CD4-positive, alpha-beta T cell treated with Interleukin-2 at 100 ng/mL for 4 hours (primary cell): ENCODE measurements around the gene DOCK1.

Experiments
- DNase-seq: peaks from one replicate; pipeline ENCODE4 v3.0.0-alpha.2; 2020; ENCODE audit warnings: low spot score

Gene DOCK1

DNA sequence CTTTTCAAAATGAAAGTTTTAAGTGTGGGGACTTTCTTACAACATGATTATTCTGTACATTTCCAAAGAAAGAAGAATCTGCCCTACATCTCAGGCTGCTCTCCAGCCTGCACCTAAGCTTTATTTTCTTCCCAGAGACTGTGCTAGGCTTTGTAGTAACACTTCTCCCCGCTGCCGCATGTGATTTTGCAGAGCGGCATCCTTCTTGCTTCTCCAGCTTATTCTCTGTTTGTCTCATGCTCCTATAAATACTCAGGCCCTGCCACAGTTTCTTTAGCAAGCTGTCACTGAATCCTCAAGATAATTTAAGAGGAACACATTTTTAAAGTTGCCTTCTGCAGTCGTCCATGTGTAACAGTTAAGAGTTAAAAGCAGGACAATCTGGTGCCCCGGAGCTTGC is 237.6 kb downstream of the DOCK1 start:
- DNase-seq: no peak

DNA sequence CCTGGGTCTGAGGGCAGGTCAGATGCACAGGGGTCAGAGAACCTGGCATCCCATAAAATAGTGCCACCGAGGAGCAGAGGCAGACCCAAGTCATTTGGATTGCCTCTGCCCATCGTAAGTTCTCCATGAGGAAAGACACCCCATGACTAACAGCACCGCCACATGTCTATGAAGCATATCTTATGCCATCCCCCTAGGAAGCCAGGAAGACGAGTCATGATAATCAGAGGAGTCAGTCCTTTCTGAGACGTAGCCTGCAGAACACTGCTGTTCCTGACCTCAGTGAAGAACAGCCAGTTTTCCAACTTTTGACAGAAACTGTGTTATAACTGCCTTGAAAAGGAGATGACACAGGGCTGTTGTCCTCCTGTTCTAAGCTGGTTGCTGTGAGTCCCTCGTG is 239.9 kb downstream of the DOCK1 start:
- no peak for DNase-seq

DNA sequence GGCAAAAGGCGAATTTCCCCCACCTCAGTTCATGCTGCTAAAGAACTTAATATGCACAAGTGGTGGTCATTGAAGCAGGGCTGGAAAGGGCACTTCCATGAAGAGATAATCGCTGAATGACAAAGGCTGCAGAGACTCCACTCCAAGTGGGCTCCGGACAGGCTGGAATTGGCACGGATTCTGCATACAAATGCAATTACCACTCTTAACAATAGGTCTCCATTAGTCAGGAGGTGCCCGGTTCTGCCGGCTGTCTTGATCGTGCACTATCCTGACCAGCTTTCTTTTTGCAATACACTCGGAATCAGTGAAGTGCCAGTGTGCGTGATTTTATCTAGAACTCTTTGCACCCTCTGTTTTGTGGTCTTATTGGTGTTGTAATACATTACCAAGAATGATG is 241.4 kb downstream of the DOCK1 start:
- DNase-seq: no peak

DNA sequence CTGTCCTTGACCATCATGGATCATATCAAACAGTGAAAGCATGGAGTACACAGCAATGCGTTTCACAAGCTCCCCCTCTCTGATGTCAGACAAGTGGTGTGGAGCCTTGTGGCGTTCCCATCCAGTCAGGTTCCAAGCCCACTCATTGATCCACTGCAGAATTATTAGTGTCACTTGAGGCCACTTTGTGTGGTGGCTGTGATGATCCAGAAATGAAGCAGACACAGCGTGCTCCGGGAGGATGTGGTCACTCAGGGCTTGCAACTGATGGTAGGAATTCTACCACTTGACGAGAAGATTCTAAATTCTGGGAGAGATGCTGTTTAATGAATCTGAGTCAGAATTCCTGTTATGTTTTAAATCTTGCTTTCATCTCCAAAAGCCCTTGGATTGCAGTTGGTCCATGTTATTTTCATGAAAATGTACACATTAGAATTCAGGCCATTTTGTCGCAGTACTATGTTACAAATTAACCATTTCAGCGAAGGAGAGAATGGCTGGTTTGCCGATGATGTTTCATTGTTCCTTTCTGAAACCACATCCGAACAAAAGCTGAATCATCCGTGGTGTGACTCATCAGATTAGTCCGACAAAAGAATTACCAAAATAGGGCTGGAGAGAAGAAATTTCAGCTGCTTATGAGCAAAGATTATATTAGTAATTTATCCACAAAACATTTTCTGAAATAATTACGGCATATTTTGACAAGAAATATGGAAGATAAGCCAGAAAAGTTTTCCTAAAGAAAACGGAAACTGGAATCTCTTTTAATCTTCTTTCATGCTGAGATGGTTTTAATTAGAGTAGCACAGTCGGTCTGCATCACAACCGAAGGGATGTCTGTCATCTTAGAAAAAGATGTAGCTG is 243.1 kb downstream of the DOCK1 start:
- DNase-seq: no peak

DNA sequence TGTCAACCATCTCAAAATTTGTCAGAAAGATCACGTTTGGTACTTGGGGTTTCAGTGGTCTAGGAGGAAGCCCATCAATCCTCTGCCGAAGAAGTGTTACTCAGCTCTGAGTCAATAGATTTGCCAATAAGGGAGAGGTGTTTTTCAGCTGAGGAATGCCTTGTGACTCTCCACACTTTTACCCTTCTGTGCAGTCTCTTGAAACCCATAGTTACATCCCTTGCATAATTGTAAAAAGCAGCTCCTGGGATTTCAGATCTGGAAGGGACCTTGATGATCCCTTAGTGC is 243.6 kb downstream of the DOCK1 start:
- no peak for DNase-seq

DNA sequence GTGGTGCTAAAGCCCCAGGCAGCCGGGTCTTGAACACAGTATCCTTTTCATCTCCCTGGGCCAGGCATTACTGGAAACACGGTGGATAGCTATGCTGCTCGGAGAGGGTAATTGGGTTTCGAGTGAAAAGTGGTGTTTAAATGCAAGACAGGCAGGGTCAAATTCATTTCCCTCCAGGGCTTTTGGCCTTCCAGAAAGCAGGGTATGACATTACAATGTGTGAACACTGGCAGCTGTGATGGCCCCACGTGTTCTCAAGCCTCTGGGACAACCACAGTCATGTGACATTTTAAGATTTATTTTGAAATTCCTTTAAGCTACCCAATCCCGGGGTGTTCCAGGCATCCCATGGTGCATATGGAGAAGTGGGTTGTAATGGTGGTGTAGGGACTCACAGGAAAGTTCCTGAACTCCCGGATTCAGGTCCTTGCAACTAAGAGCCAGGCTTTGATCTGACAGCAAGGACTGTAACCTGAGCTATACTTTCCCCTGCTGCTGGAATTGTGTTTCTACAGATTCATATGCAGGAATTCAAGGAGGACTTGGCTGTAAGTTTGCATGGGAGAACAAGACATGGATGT is 244.4 kb downstream of the DOCK1 start:
- DNase-seq: no peak

DNA sequence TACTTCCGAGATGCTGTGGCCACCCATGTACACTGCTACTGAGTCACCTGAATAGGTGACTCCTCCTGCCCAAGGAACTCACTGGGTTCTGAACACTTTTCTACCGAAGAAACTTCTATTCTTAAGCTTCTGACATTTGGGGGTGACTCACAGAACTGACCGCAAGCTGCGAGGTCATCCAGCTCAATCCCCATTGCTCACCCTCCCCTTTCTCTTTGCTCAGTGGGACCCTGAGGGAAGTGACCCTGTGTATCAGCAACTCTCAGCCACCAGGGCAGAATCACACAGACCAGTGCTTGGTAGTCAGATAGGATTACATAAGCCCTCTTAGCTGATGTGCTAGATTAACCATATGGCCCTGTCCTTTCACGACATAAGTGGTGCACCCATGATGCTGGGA is 244.9 kb downstream of the DOCK1 start:
- DNase-seq: no peak

DNA sequence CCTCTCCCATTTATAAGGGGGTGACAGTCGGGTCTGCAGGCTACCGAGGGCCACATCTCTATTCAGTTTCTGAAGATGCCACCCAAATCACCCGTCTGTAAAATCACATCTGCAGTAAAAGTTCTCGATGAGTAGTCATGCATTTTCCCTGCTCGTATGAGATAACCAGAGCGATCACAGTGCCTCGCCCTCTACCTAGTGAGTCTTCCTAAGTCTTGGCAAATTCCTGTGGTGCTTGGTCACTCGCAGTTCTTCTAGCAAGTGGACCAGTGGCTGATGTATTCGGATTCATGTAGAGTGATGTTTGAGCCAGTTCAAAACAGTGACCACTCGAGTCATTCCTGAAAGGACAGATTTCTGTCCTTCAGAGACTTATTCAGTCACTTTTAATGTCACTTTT is 246.3 kb downstream of the DOCK1 start:
- no peak for DNase-seq

DNA sequence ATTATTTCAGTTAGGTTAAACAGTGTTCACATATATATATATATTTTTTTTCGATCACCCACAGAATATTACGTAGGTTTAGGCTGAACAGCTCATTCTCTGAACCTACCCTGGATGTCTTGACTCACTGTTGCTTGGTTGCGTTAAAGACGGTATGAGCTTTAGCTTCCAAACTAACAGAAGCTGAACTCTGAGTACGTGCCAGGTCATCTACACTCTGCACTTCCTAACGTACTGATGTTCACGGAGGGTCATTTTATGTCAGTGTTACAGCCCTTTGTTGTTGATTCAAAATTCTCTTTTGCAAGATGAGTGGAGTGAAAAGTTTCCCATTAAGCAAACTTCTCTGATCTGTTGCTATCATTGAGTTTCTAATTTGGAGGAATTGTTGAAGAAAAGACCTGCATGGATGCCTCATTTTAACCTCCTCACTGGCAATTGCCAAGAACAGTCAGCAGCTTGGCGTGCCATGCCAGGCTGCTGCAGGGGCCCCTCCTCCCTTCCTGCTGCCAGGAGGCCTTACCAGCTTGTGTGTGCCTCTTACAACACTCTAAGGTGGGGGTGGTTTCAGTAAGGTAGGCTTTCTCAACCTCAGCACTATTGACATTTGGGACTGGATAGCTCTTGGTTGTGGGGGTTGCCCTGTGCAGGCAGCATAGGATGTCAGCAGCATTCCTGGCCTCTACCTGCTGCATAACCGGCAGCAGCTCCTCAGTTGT is 246.9 kb downstream of the DOCK1 start:
- no peak for DNase-seq

DNA sequence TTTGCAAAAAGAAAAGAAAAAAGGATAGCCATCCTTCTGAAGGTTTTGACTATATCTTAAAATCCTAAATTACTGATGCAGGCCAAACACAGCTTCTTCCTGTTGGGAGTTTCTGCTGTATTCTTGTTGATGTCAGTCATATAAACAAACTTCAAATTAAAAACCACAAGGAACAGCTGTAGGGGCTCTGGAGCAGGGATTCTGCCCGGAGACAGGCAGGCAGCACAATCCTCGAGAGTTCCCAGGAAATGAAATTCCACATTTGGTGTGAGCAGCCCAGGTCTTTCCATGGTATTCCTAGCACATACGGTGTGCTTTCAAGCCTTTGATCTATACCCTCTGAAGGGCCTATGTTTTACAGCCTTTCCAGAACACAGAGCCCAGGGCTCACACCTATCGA is 248.0 kb downstream of the DOCK1 start:
- DNase-seq: no peak

DNA sequence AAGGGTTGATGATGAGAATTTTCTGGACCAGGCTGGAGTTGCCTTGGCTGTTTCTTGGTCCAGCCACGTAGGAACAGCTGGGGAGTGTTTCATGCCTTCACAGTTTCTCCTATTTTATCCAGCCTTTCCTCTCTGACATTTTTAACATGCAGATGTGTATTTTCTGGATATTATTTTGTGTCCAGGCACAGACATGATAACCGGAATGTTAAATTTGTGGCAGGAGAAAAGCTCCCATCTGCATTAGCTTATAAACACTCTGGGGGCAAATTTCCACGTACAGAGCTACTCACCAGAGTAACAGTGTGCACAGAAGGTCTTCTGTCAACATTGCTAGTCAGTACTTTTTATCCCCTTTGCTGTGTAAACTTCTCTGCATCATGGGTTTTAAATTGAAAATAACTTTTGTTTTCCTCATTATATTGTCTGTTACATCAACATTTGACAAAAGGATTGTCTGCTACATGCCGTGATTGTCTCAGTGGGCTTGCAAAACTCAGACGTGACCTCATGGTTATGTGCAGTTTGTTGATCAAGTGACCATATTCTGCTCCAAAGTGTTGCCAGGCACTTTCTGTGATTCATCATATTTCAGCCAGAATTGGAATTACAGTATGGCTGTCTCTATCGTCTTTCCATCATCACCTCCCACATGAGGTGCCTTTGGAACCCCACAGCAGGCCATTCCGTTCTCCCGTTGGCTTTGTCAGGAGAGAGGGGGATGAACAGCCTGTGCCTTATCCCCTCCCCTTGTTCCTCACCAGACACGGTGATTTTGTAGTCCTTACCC is 249.8 kb downstream of the DOCK1 start:
- no peak for DNase-seq

DNA sequence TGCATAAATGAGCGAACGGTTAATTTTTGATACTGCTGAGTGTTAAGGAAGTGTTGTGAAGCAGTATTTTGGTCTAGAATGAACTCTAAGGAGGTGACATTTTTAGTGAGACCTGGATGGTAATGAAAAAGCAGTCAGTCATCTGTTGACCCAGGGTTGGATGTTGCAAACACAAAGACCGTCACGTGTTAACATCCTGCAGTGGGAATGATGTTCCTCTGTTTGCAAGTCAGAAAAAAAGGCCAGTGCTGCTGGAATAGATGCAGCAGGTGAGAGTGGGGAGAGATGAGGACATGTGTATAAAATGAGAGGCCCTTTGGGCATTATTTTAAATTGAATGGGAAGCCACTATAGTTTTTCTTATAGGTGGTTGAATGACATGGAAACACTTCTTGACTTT is 251.9 kb downstream of the DOCK1 start:
- DNase-seq: no peak

DNA sequence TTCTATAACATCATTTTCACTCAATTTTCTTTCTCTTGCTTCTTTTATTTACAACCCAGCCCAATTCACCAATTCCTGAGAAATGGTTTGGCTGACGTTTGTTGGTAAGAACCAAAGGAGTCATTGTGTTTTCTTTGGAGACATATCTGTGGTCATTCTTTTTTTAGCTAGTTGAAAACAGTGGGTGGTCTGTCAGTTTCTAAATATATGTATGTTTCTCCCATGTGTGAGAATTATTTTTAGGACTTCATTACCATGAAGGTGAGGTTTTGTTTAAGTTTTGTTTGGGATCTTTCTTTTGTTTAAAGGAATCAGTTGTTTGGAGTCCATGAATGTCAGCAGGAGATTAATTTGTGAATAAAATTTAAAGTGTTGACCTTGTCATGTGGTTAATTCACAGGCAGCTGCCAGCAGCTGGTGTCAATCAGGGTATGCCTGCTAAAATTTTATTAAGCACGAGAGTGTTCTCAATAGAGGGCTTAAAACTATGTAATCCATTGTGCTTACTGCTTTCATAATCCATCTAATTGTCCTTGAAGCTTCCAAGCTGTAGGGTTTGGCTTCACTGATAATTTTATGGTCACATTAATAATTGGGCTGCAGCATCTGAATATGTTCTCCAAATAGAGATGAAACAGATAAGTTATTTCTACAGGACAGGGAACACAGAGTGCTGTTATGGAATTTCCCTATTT is 252.4 kb downstream of the DOCK1 start:
- no peak for DNase-seq

DNA sequence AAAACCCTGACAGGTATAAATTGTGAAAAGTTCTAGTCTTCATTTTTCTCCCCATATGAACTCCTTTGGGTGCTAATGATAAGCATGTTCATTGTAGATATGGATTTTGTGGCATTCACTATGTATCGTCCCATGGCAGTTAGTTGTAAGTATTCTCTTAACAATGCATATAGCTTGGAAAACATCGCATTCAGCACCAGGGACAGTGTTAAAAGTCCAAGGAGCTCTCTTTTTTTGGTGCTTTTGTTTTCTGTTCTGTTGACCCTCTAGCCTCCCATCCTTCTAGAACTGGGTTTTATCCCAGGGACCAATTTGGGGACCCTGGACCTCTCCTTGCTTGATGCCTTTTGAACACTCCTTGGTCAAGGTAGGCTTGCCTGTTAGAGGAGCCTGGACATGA is 253.4 kb downstream of the DOCK1 start:
- DNase-seq: no peak

DNA sequence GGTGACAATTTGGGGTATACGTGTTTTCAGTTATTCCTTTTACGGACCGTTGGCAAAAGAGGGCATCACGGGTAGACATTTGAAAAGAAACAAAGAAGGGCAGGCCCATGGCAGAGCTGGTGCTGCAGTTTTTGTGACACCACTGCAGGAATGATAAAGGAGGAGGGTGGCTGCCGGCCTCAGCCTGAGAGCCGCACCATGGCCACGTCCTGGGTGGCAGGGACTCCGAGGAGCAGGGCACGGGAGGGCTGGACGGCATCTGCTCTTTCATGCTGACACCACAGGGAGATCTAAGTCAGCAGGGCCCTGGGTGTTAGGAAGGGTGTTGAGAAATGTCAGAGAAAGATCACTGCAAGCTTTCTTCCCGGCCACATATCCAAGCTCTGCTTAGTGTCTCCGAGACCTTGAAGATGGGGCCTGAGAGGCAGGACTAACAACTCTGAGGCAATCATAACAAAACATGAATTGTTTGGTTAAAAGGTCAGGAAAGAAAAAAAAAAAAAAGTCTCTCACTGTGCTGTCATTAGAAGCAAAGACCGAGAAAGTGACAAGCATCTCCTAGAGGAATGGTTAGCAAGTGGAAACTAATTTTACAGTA is 254.5 kb downstream of the DOCK1 start:
- no peak for DNase-seq

DNA sequence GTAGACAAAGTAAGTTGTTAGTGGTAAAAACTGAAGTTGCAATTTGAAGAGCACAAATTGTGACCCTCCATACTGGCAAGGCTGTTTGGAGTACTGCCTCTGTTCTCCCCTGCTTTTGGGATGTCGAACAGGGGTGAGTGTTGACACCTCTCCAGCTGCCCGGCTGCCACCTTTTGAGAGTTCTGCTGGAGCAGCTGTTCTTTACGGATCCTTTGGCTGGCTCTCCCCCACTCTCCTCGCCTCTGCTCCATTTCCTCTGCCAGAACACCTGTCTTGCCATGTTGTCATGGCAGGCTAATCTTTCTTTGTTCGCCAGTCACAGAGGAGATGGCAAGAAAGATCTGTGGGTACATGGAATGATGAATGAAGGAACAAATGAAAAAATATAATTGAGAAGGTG is 256.3 kb downstream of the DOCK1 start:
- no peak for DNase-seq

DNA sequence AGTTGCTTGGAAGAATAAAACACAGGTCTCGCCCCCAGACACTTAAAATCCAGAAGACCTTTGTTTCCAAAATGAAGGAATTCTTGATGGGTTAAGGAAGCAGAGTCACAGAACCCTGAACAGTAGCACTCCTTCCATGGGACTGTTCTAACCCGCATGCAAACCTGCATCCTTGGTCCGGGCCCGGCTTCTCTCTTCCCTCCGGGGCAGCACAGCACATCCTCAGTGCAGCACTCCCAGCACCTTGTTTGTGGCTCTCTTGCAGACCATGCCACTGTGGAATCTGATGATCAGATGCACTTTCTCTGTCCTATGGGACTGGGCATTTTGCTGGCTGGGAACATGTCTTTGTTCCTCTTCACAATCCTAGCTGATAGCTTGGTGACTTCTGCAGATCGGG is 257.6 kb downstream of the DOCK1 start:
- no peak for DNase-seq

DNA sequence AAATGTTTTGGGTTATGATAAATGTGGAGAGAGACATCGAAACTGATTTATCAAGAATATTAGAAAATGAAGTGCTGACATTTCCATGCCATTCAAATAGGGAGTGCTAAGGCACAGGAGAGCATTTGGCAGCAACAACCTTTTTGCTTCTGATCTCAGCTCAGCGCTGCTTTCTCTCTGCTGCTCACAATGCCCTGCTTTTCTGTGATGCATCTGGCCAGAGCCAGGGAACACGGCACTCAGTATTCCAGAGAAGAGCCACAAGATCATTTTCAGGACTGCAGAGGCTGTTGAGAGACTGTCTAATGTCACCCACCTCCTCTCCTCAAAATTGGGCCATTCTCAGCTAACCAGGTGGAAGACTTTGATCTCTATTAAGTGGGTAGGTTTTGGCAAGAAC is 263.0 kb downstream of the DOCK1 start:
- DNase-seq: no peak

DNA sequence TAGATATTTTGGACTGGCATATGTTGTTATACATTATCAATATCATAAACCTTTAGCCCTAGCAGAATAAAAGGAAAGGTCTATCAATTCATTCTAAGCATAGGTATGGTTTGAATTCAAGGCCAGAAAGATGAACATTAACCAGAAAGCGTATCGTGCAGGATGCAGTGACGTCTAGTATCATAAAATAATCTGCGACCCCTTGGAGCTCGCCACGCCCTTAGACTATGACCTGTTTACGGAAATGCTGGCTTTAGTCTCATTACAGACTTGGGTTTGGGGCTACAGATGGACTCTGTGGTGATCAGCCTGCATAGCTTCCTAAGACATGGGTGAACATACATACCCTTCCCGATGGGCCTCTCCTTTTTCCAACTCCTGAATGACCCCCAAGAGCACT is 269.6 kb downstream of the DOCK1 start:
- DNase-seq: no peak

DNA sequence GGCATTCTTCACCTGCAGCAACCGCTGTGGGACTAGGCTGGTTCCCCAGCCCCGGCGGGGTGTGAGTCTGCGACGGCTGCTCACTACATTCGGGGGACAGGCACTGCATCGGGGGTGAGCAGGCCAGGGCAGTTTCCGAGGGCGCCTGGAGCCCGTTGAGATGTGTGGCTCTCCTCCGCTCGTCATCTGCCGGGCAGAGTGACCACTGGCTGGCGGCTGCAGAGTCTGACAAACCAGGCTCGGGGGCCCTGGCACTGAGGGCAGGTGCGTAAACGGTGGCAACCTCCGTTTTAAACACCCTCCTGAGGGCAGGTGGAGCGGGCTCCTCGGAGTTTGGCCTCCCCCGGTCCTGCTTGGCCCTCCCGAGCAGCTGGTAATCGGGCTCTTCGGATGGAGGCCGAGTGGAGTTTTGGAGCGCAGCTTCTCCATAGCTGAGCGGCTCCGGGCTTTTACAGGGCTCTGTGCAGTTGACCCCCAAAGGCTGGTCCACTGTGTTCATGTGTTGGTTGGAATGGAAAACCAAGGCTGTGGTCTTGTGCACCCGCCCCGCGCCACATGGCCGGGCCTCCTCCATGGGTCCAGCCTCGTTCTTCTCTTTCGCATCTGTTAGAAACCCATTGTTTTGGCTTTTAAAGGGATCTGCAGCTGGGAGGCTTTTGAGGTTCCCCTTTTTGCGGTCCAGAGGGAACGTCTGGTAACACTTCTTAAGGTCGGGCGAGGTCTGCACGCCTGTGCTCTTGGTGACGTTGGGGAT is 270.3 kb downstream of the DOCK1 start:
- no peak for DNase-seq

DNA sequence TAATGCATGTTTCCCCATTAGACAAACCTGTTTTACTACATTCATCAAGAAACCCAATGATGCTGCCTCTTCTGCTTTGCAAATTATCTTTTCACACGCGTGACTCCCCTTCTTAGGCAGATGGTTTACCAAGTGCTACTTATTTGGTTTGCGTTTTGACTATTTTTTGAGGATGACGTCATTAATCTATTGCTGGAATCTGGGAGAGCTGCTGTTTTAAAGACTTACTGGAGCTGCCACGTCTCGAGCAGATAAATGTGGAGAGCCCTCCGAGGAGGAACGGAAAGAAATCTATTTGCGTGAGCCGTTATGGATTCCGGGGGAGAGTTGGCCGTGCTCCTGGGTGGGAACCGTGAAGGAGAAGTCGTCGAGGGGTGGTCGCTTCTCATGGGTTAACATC is 271.4 kb downstream of the DOCK1 start:
- DNase-seq: no peak
